Gastrocnemius medialis (tissue), 4 donors: ENCODE data around the gene SASH1. TPM values are rescaled to one million over a fixed set of nuclear protein-coding genes. Genes with fewer than 3 reads are reported as not detected.

Experiments
- ATAC-seq, 2 donors: fragments of 150-250 bp; one replicate each; pipeline ENCODE4 v1.9.1; 2016
- DNase-seq, 2 donors: peaks; one replicate each; pipeline ENCODE4 v3.0.0-alpha.2; 2019
- H3K27ac ChIP-seq, 4 donors: fragments of 200-600 bp; sonication (generic); 1 replicate in 1 of 4; 2 replicates in 3 of 4; pipeline ENCODE4 v1.5.1; 2016 to 2018; ENCODE audit warnings: mild to moderate bottlenecking in 2 of 4, moderate library complexity in 1 of 4
- H3K27me3 ChIP-seq, 3 donors: fragments of 200-600 bp; sonication (generic) in 2 of 3; 1 replicate in 1 of 3; 2 replicates in 2 of 3; pipeline versions ENCODE4 v1.5.1 to v1.6.0; 2016 to 2019; ENCODE audit warnings: mild to moderate bottlenecking in 1 of 3, moderate library complexity in 1 of 3
- H3K36me3 ChIP-seq, 2 donors: fragments of 200-600 bp; sonication (generic) in 1 of 2; one replicate each; pipeline ENCODE4 v1.5.1; 2017 to 2018
- H3K4me1 ChIP-seq, 2 donors: fragments of 200-600 bp; sonication (generic) in 1 of 2; one replicate each; pipeline ENCODE4 v1.5.1; 2016 to 2017; ENCODE audit warnings: mild to moderate bottlenecking in 2 of 2
- H3K4me3 ChIP-seq, 4 donors: fragments of 200-600 bp; sonication (generic) in 3 of 4; 1 replicate in 1 of 4; 2 replicates in 3 of 4; pipeline ENCODE4 v1.5.1; 2016 to 2019; ENCODE audit warnings: mild to moderate bottlenecking in 2 of 4
- H3K9me3 ChIP-seq, 3 donors: fragments of 200-600 bp; sonication (generic) in 2 of 3; 1 replicate in 1 of 3; 2 replicates in 2 of 3; pipeline ENCODE4 v1.5.1; 2016 to 2019
- POLR2A ChIP-seq, 2 donors: fragments of 450-650 bp; IDR thresholded peaks; one replicate each; pipeline ENCODE4 v1.6.1; 2017; ENCODE audit warnings: antibody characterized with exemption in 2 of 2, mild to moderate bottlenecking in 2 of 2, moderate library complexity in 2 of 2
- in situ Hi-C, 4 donors: fragments of 200-750 bp; cut with MboI; loops; one replicate each; pipeline versions ENCODE4 v1.15.0 to v1.8.0; 2017; ENCODE audit warnings: low sequenced_read_pairs in 4 of 4
- intact Hi-C: fragments of 100-400 bp; cut with DNase I; formaldehyde crosslinking; loops from one replicate; pipeline ENCODE4 v1.15.1; 2023; ENCODE audit warnings: low total_unique reads
- total RNA-seq, 4 donors: library from RNA; depleted of rRNA; stranded (reverse); fragments of >200 nt; gene quantifications; one replicate each; pipeline versions ENCODE4 v1.1.0 to v1.2.3, GENCODE V29; 2016
- TF ChIP-seq, protein P1 (sequence below), 5 experiments: fragments of 450-650 bp in 3 of 5; fragments of 200-600 bp in 2 of 5; sonication (generic) in 2 of 5; IDR thresholded peaks in 4 of 5; conservative IDR thresholded peaks in 1 of 5; 1 replicate in 4 of 5; 2 replicates in 1 of 5; pipeline ENCODE4 v1.5.1; 2016 to 2019; ENCODE audit warnings: antibody characterized with exemption in 5 of 5, mild to moderate bottlenecking in 3 of 5, moderate library complexity in 3 of 5

SASH1 gene
- total RNA-seq, 4 donors from 2014 or later, result 28.2 to 42.4 (median 35.4) TPM

GRCh38 chr6:148436466-148436865 is 93.8 kb downstream of the SASH1 start:
- Histone ChIP-seq H3K27me3 (no peaks in the 10 kb centered on the region), H3K9me3 (no peaks in the 10 kb centered on the region), H3K4me1 (peaks cover 17 to 26% of the 10 kb centered on the region in 2 donors), H3K27ac (no peak overlapping the region), H3K36me3 (no peaks in the 10 kb centered on the region), H3K4me3 (no peak overlapping the region)
- intact Hi-C loops (no loop called here), in situ Hi-C loops (no loop called here)
- TF ChIP-seq, protein P1, sequence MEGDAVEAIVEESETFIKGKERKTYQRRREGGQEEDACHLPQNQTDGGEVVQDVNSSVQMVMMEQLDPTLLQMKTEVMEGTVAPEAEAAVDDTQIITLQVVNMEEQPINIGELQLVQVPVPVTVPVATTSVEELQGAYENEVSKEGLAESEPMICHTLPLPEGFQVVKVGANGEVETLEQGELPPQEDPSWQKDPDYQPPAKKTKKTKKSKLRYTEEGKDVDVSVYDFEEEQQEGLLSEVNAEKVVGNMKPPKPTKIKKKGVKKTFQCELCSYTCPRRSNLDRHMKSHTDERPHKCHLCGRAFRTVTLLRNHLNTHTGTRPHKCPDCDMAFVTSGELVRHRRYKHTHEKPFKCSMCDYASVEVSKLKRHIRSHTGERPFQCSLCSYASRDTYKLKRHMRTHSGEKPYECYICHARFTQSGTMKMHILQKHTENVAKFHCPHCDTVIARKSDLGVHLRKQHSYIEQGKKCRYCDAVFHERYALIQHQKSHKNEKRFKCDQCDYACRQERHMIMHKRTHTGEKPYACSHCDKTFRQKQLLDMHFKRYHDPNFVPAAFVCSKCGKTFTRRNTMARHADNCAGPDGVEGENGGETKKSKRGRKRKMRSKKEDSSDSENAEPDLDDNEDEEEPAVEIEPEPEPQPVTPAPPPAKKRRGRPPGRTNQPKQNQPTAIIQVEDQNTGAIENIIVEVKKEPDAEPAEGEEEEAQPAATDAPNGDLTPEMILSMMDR (IDR thresholded peaks at IDR 0.05 in 4 of 5, conservative IDR thresholded peaks at IDR 0.05 in 1 of 5), result no peak
- no peak for TF ChIP-seq POLR2A (IDR thresholded peaks at IDR 0.05)
- DNase-seq (no peak), ATAC-seq (no peak)

DNA sequence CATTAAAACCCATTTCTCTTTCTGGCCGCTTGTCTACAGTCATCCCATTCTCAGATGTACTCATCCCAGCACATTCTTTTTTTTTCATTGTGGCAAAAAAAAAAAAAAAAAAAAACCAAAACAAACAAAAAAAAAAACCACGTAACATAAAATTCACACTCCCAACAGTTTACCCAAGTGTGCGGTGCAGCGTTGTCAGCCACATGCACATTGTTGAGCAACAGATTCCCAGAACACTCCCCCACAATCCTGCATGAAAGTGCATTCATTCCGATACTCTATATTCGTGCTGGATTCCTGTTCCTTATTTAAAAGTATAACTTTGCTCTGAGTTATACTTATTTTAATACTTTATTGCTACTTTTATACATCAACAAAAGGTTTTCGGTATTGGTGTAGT is 96.0 kb downstream of the SASH1 start:
- TF ChIP-seq POLR2A (IDR thresholded peaks at IDR 0.05), result no peak
- TF ChIP-seq, protein P1 (IDR thresholded peaks at IDR 0.05 in 4 of 5, conservative IDR thresholded peaks at IDR 0.05 in 1 of 5), result no peak
- intact Hi-C loops, result no loop called here
- ATAC-seq, result no peak
- DNase-seq, result no peak
- no peak overlapping the region for H3K27ac ChIP-seq
- no peaks in the 10 kb centered on the region for H3K9me3 ChIP-seq
- in situ Hi-C loops, result no loop called here
- H3K27me3 ChIP-seq, result no peaks in the 10 kb centered on the region
- H3K4me1 ChIP-seq, result peaks cover 20 to 24% of the 10 kb centered on the region in 2 donors
- no peaks in the 10 kb centered on the region for H3K36me3 ChIP-seq
- H3K4me3 ChIP-seq, result no peak overlapping the region

- in situ Hi-C loops (no loop called here), intact Hi-C loops (no loop called here)
- peak overlapping the region in 2 of 4 donors; percentile 9 to 50 for H3K4me3 ChIP-seq
- H3K4me1 ChIP-seq, result peaks cover 24 to 26% of the 10 kb centered on the region in 2 donors
- peak overlapping the region; percentile 59 to 71 (median 64) for H3K27ac ChIP-seq
- H3K36me3 ChIP-seq, result no peaks in the 10 kb centered on the region
- peak; percentile 25 to 56 for ATAC-seq
- no peak for DNase-seq
- H3K27me3 ChIP-seq, result no peaks in the 10 kb centered on the region
- no peaks in the 10 kb centered on the region for H3K9me3 ChIP-seq
- no peak for TF ChIP-seq POLR2A (IDR thresholded peaks at IDR 0.05)
- TF ChIP-seq, protein P1 (IDR thresholded peaks at IDR 0.05 in 4 of 5, conservative IDR thresholded peaks at IDR 0.05 in 1 of 5), result no peak
These were observed 97.4 kb downstream of the SASH1 start for GRCh38 chr6:148440016-148440415.

DNA sequence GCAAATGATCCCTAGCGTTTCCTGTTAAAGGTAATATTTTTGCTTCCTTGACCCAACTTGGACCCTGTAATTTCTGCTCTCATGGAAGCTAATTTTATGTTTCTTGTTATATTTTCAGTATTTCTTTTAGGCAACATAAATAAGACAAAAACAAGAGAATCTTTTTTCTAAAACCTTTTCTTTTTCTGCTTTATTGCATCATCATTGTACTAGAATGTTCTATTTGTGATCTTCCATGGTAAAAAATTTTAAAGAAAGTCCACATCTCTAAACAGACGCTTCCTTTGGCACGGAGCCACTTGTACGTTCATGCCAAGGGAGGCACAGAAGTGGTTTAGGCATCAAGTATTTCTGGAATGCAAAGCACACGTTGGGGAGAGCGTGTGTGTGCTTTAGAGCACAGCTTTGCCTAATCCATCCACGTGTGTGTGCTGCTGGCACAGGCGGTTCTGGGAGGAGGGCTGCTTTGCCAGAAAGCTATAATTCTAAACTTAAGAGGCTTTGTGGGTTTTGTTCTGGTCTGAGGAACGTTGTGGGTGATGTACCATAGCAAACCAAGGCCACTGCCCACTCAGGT is 98.3 kb downstream of the SASH1 start:
- H3K9me3 ChIP-seq, result no peaks in the 10 kb centered on the region
- no peaks in the 10 kb centered on the region for H3K36me3 ChIP-seq
- no peak overlapping the region for H3K4me3 ChIP-seq
- H3K27ac ChIP-seq, result peak overlapping the region; percentile 59 to 71 (median 64)
- peaks cover 24 to 28% of the 10 kb centered on the region in 2 donors for H3K4me1 ChIP-seq
- peak in 1 of 2 donors; percentile 46 for DNase-seq
- intact Hi-C loops (no loop called here), in situ Hi-C loops (no loop called here)
- no peaks in the 10 kb centered on the region for H3K27me3 ChIP-seq
- ATAC-seq, result peak; percentile 50 to 70
- TF ChIP-seq POLR2A (IDR thresholded peaks at IDR 0.05), result no peak
- TF ChIP-seq, protein P1 (IDR thresholded peaks at IDR 0.05 in 4 of 5, conservative IDR thresholded peaks at IDR 0.05 in 1 of 5), result no peak
